Activated CD8-positive, alpha-beta memory T cell treated with anti-CD3 and anti-CD28 coated beads for 24 hours (primary cell): ENCODE results near the gene PRSS38.

Source experiments
- DNase-seq: peaks from one replicate; pipeline ENCODE4 v3.0.0-alpha.2; 2020

PRSS38 gene

GRCh38 chr1:227793948-227794816, 21.3 kb upstream of the PRSS38 start:
- DNase-seq: no peak

- no peak for DNase-seq
These were observed 20.7 kb upstream of the PRSS38 start for GRCh38 chr1:227794817-227795192.

- no peak for DNase-seq
These were observed 19.7 kb upstream of the PRSS38 start for GRCh38 chr1:227795732-227796131.

- DNase-seq: no peak
These were observed 19.0 kb upstream of the PRSS38 start for GRCh38 chr1:227796359-227796915.

GRCh38 chr1:227797144-227797543, 18.3 kb upstream of the PRSS38 start:
- DNase-seq: no peak

GRCh38 chr1:227797625-227798024, 17.9 kb upstream of the PRSS38 start:
- no peak for DNase-seq

GRCh38 chr1:227798078-227798802, 17.2 kb upstream of the PRSS38 start:
- DNase-seq: no peak

GRCh38 chr1:227799756-227800155, 15.7 kb upstream of the PRSS38 start:
- DNase-seq: no peak

- DNase-seq: no peak
These were observed 11.5 kb upstream of the PRSS38 start for GRCh38 chr1:227803933-227804332.

GRCh38 chr1:227805606-227806197, 9.8 kb upstream of the PRSS38 start:
- no peak for DNase-seq

GRCh38 chr1:227808566-227808965, 6.9 kb upstream of the PRSS38 start:
- no peak for DNase-seq

GRCh38 chr1:227809026-227809425, 6.4 kb upstream of the PRSS38 start:
- no peak for DNase-seq

GRCh38 chr1:227813962-227814361, 1.5 kb upstream of the PRSS38 start:
- no peak for DNase-seq

- no peak for DNase-seq
These were observed 1.4 kb downstream of the PRSS38 start for GRCh38 chr1:227816750-227817446.

- DNase-seq: no peak
These were observed 8.1 kb downstream of the PRSS38 start for GRCh38 chr1:227823537-227823936.

- no peak for DNase-seq
These were observed 8.7 kb downstream of the PRSS38 start for GRCh38 chr1:227824204-227824603.

- DNase-seq: no peak
These were observed 13.3 kb downstream of the PRSS38 start for GRCh38 chr1:227828786-227829185.

GRCh38 chr1:227838181-227838580, 22.7 kb downstream of the PRSS38 start:
- DNase-seq: no peak

- no peak for DNase-seq
These were observed 25.6 kb downstream of the PRSS38 start for GRCh38 chr1:227841096-227841495.

- DNase-seq: no peak
These were observed 29.1 kb downstream of the PRSS38 start for GRCh38 chr1:227844320-227845146.

- no peak for DNase-seq
These were observed 29.6 kb downstream of the PRSS38 start for GRCh38 chr1:227845147-227845458.

- no peak for DNase-seq
These were observed 30.0 kb downstream of the PRSS38 start for GRCh38 chr1:227845519-227845918.
